DMS153 treated with DMSO at 0.1 percent for 48 hours (cell line): ENCODE results near the gene SETD1A.

Experiments used
- DNase-seq: peaks from one replicate; lab custom pipeline; 2025; ENCODE audit not compliant: unreplicated experiment; lab: John Stamatoyannopoulos, UW

Gene SETD1A

GRCh38 chr16:30957456-30958174 lies at the start of gene SETD1A:
Gene SETD1A (plus strand): TSS chr16:30957754. CDS start chr16:30958732, 978 bp downstream.
- DNase-seq: peak; percentile 76

GRCh38 chr16:30910427-30911029 lies 47.0 kb upstream of the SETD1A start:
- no peak for DNase-seq

- no peak for DNase-seq
Observed at GRCh38 chr16:30912794-30913412, 44.7 kb upstream of the SETD1A start.

- DNase-seq: no peak
Observed at GRCh38 chr16:30914830-30915229, 42.7 kb upstream of the SETD1A start.

- DNase-seq: no peak
Observed at GRCh38 chr16:30918614-30919013, 38.9 kb upstream of the SETD1A start.

- DNase-seq: no peak
Observed at GRCh38 chr16:30920891-30921290, 36.7 kb upstream of the SETD1A start.

GRCh38 chr16:30921459-30921747 lies 36.2 kb upstream of the SETD1A start:
- DNase-seq: no peak

- DNase-seq: peak; percentile 90
Observed at GRCh38 chr16:30921748-30922419, 35.7 kb upstream of the SETD1A start.

GRCh38 chr16:30922420-30922959 lies 35.1 kb upstream of the SETD1A start:
- peak; percentile 98 for DNase-seq

GRCh38 chr16:30922960-30923535 lies 34.5 kb upstream of the SETD1A start:
- peak; percentile 97 for DNase-seq

GRCh38 chr16:30923554-30924075 lies 33.9 kb upstream of the SETD1A start, which contains the start of gene FBXL19:
Gene FBXL19 (plus strand): TSS chr16:30923572. CDS start chr16:30925755, 2,183 bp downstream.
- DNase-seq: no peak

- no peak for DNase-seq
Observed at GRCh38 chr16:30924076-30924912, 33.3 kb upstream of the SETD1A start.

- DNase-seq: no peak
Observed at GRCh38 chr16:30924913-30925631, 32.5 kb upstream of the SETD1A start.

GRCh38 chr16:30925632-30925987 lies 31.9 kb upstream of the SETD1A start:
- DNase-seq: no peak

- no peak for DNase-seq
Observed at GRCh38 chr16:30925995-30926811, 31.4 kb upstream of the SETD1A start.

GRCh38 chr16:30926937-30927788 lies 30.4 kb upstream of the SETD1A start:
- DNase-seq: no peak

- DNase-seq: peak; percentile 90
Observed at GRCh38 chr16:30927789-30928378, 29.7 kb upstream of the SETD1A start.
